Middle frontal gyrus (tissue), 1 donor: ENCODE measurements around the gene RHBDD1.

Experiments used
- DNase-seq: peaks from one replicate; pipeline ENCODE4 v3.0.0-alpha.2; 2015; ENCODE audit warnings: low spot score; ENCODE audit errors: extremely low spot score

The RHBDD1 gene, protein sequence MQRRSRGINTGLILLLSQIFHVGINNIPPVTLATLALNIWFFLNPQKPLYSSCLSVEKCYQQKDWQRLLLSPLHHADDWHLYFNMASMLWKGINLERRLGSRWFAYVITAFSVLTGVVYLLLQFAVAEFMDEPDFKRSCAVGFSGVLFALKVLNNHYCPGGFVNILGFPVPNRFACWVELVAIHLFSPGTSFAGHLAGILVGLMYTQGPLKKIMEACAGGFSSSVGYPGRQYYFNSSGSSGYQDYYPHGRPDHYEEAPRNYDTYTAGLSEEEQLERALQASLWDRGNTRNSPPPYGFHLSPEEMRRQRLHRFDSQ

DNA sequence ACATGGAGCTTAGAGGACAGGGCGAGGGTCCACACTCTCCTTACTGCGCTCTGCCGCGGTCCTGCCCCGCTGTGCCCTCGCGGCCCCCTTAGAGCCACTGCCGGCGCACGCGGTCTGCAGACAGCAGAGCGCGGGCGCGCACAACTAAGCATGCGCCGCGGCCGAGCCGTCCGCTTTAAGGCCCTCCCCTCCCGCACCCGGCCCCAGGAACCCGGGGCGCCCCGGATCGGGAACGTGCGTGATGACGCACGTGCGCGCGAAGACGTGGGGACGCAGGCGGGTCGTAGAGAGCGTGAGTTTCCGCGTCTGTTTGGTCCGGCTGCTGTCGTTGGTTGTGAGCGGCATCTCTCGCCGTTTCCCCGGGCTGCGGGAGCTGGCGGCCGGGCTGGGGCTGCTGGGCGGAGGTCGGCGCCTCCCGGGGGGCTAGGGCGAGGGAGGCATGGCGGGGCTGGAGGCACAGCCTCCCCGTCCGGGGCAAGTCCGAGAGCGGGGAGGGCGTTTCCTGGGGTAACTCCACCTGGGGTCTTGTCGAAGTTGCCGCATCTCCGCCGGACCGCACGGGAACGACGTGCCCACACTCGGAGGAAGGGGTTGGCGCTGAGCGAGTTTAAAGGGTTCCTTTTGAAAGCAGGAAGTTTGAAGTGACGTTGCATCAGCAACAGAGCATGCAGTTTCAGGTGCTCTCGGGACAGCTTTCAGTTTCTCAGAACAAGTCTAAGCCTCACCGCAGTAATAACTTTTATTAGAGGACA, at the start of gene RHBDD1:
TSS of gene RHBDD1 (plus strand) at position 259 of the 752 bp plus-strand sequence. CDS start 28,640 bp downstream, outside the sequence.
- DNase-seq = peak; percentile 91

DNA sequence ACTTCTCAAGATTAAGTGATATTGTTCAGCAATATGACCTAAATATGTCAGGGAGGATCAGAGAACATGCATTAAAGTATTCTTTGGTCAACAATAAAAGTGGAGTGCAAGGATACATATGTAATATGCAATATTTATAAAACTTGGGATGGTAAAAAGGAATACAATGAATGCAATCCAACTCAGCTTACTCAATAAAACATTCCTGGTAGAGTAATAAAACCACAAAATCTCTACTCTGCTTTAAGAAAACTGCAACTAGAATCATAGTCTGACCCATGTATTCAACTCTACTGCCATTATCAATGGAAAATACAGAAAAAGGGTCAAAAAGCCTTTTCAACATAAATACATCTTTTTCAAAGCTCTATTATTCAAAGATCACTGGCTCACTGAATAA, 47.8 kb upstream of the RHBDD1 start:
- no peak for DNase-seq

DNA sequence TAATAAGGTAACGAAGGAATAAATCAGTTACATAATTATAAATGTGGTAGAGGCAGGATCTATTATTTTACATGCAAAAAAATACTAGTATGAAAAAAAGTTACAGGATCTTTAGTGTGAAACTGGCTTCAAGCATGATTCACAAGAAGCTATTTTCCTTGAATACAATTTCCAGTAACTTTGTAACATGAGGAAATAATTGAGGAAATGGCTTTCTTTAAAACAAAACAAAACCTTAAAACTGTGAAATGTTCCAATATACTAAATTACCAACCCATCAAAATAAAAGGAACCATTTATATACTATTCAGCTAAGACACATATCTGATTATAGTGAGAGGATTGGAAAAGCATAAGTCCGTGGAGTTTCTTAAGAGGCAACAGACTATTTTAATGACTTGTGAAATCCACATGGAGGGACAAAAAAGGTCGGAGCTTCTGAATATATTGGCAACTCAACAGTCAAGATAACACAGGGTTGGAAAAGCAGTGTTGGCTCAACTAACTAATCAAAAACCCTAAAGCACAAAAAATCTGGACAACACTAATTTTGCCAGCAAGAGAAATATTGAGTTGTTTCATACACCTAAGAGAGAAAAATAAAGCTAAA, 46.9 kb upstream of the RHBDD1 start:
- no peak for DNase-seq

DNA sequence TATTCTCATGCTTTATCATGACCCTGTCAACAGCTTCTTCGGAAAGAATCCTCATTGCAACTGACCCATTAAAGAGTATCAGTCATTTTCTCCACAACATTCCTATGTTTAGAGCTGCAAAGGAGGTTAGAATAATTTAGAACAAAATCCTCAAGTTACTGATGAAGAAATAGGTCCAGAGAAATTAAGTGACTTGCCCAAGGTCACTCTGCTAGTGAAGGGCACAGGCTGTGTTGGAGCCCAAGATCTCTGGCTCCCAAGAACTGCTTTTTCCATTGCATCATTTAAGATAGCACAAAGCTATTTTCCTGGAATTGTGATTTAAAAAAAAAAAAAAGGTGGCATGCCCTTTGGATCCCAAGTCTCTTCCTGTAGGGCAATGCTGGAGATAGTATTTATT, 45.8 kb upstream of the RHBDD1 start:
- no peak for DNase-seq

DNA sequence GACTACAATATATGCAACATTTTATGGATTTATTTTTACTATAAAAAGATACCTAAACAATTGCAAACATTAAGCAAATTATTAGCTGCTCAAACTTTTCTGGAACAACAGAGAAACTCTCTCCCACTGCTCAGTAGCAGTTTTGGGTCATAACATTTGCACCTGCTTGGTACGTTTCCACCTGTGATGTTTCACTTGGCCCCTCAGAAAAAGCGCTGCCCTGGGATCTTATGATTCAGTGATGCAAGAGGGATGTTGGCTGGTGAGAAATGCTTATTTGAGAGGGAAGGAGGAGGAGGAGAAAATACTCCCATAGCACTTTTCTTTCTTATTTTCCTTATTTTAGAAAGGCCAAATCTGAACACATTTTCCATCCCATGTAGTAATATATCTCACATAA, 45.4 kb upstream of the RHBDD1 start:
- no peak for DNase-seq

DNA sequence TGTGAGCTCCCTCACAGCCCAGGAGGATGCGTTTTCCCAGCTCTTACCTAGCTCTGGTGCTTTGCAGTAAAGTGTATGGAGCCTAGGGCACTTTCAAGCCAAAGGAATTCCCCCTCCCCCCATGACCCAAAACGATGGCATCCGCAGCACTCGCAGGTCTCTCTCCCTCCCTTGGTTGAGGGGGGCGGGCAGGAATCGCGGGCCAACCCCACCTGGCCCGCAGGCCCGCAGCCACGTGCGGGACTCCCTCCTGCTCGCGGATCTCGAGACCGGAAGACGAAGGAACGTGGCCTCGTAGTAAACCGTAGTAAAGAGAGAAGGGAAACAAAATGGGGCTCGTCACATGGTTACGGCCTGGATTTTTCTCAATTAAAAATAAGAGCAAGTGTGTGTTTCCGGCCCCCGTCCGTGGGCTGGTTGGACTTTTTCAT, 44.8 kb upstream of the RHBDD1 start:
- peak; percentile 23 for DNase-seq

DNA sequence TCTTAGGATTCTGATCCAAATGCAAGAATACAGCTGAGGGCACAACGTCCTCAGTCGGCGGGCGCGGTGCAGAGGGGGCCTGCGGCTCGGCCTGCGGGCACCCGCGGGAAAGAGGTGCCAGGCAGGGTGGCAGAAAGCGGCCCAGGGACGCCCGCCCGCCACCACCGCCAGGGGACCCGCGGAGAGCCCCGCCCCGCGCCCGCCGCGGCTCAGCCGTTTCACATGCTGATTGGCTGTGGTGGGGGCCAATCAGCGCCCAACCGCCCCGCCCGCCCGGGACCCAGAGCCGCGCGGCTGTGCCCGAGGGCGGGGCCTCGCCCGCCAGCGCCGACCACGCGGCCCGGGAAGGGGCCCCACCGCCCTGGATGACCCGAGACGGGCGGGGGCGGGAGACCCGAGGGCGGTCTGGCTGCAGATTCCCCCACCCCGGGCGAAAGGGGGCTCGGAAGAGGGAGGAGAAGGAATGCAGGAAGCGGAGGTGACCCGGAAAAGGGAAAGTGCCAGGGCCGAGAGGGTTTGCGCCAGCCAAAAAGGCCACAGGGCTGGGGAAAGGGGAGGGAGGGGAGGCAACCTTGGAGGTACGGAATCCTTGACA, 44.3 kb upstream of the RHBDD1 start:
- peak; percentile 77 for DNase-seq

DNA sequence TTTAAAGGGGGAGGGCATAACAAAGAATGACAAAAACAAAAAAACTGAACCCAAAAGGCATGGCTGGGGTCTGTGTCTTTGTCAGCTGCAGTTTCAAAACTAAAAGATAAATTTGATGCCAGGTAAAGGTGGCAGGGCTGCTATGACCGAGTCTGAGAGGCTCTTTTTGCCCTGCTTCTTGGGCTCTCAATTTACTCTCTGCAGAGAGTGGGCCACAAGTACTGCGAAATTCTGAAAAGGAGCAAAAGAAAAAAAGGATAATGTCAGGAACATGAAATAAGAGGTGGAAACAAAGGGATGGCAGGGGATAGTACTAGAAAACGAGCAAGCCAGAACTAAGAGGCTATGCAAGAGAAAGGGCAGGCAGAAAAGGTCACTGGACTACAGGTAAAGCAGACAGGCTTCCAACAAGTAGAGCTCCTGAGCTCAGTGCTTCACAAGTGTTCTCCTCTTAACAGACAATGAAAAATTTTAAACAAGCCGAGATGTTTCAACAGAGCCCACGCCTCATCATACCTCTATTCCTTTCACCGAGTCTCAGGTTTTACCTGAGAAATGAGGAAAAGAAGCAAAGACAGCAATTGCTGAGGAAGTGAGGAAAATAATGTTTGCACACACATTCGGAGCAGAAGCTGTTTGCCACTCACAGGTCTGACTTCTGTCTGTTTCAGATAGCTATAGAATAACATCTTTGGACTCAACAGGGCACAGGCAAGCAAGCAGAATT, 43.5 kb upstream of the RHBDD1 start:
- no peak for DNase-seq

DNA sequence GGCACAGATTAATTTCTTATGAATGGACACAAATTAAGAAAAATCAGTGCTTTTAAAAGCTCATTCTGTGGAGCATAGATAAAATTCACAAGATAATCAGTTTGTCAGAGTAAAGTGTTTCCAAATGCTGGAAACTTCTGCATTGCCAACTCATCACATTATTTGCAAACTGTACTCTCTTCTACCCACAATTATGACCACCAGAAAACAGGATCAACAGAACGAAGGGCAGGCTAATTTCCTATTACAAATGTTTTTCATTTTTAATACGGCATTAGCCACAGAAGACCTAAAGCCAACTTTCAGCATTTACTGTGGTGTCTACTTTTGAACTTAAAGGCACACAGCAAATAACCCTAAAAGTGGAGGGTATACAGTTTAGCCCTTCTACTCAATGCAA, 42.2 kb upstream of the RHBDD1 start:
- DNase-seq = no peak

DNA sequence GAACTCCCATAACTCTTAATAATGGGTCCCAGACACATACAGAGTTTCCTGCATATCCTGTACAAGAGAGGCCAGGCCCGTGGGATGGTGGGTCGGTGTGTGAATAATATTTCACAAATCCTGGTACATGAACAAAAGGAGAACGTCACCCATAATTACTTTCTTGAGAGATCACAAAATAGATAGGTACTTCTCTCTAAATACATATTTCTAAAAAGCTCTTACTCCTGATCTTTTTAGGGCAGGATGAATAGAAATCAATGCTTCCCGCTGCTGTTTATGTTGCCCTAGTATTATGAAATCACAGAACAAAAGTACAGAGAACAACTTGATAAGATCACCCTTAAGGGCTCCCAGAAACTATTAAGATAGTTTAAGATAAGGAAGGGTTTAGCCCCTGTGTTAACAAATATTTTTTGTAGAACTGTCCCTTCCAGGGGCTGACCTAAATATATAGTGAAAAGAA, 41.6 kb upstream of the RHBDD1 start:
- DNase-seq = no peak

DNA sequence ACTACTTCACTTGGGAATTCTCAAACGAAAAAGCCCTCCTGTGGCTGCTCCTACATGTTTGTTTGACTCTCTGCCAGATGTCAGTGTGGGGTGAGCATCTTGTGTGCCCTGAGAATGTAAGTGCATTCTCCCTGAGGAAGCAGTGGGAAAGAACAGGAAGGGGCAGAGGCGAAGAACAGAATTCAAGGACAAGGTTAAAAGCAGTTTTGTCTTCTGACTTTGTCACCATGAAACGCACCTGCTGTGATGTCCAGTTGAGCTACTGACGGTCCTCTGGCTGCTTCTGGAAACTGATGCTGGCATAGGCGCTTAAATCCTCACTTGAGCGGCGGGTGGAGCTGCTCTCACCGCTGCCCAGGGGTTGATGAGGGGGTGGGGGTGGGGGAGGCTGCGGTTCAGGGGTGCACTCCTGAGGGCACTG, 41.1 kb upstream of the RHBDD1 start:
- no peak for DNase-seq

DNA sequence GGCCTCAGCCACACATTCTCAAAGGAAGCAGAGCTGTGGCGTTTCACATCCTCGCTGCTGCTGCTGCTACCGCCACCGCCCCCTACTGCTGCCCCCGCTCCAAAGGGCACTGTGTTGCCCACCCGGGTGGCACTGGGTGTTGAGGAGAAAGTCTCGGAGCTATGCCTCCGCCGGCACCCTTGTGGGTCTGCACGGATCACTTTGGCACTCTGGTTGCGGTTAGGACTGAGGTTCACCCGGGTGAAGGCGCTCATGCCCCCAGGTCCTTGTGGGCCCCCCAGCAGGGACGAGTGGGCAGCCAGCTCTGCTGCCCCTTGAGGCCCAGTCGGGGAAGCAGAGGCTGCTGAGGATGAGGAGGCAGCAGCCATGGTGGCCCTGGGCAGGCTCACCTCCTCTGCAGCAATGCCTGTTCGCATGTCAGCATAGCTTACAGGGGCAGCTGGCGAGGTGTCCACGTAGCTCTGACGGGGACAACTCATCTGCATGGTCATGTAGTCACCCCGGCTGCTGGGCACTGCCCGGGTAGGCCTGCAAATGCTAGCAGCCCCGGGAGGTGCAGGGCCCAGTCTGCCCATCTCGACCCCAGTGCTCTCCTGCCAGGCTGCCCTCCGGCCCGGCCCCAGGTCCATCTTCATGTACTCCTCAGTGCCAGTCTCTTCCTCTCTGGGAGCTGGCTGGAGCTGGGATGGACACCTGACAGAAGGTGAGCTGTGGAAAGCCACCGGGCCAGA, 40.4 kb upstream of the RHBDD1 start:
- DNase-seq = no peak

DNA sequence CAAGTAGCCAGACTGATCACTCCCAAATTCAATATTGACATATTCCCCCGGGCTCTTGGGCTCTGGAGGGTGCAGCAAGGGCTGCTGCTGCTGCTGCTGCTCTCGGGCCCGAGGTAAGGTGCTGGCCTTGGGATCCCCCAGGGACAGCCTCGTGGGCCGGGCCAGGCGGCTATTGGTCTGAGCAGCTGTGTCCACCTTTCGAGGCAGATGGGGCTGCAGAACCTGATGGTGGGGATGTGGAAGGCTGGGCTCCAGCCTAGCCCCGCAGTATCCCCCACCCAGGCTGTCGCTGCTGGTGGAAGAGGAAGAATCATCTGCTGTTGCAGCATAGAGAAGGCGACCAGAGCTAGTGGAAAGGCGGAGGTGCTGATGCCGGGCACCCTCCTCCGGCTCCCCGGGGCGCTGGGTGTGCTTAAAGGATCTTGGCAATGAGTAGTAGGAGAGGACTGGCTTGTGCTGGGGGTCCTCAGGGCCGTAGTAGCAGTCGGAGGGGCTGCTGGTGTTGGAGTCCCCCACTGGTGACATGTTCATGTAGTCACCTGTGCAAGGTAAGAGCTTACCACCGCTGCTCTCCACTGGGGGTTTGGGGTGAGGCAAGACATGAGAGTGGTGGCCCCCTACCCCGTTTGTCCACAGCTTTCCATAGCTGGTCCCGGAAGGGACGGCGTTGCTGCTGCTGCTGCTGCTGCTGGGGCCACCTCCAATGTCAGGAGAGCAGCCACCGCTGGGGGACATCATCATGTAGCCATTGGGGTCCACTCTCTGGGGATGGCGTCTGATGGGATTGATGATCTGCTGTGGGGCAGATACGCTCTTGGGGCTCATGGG, 39.6 kb upstream of the RHBDD1 start:
- no peak for DNase-seq

DNA sequence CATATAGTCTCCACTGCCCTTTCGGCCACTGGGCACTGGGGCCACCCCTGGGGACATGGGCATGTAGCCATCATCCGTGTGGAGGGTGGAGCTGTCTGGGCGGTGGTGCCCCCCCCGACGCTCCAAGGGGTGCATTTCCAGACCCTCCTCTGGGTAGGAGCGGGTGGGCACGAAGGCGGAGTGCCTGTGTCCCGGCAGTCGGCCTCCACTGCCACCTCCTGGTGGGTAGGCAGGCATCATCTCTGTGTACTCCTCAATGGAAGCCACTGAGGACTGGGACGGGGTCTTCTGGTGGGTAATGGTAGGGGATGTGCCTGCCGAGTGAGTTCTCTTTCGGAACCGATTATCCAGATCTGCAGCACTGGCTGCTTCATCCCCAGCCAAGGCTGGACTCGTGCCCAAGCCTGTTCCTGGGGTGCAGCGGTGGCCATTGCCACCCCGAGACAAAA, 39.0 kb upstream of the RHBDD1 start:
- no peak for DNase-seq

DNA sequence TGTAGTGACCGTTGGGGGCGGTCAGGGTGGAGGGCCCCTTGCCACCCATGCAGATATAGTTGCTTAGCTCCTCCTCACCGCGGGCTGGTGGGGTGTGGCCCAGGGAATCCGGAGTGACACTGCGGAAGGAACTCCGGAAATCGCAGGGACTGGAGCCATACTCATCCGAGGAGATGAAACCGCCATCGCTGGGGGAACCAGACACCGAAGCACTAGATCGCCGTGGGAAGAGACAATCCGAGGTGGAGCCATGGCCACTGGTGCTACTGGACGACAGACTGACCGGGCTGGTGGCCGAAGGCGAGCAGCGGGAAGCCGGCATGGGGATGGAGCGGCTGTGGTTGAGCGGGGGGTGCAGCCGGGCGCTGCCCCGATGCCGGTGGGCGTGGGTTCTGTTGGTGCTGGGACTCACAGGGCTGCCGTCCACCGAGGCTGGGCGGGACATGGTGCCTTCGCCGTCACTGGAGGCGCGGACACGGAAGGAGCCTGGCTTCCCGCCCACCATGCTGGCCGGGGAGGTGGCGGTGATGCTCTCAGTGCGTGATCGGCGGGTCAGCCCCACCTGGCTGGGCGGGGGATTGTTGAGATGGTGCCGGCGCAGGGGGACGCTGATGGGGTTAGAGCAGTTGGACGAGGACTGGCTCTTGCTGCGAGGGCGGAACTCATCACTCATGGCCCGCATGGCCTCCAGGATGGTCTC, 38.4 kb upstream of the RHBDD1 start:
- DNase-seq = no peak

DNA sequence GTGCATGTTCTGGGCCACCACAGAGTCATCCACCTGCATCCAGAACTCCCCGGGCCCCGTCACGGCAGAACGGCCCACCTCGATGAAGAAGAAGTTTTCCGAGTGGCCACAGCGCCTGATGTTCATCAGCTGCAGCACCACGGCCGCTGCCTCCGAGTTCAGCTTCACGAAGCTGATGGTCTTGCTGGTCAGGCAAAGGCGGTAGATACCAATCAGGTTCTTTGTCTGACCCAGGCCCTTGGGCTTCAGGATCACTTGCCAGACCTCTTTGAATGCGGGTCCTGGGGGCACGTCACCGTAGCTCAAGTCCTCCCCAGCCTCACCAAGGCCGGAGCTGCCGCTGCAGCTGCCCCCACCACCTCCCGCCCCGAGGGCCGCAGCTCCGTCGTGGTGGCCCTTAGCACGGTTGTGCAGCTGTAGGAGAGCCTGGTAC, 37.8 kb upstream of the RHBDD1 start:
- no peak for DNase-seq

DNA sequence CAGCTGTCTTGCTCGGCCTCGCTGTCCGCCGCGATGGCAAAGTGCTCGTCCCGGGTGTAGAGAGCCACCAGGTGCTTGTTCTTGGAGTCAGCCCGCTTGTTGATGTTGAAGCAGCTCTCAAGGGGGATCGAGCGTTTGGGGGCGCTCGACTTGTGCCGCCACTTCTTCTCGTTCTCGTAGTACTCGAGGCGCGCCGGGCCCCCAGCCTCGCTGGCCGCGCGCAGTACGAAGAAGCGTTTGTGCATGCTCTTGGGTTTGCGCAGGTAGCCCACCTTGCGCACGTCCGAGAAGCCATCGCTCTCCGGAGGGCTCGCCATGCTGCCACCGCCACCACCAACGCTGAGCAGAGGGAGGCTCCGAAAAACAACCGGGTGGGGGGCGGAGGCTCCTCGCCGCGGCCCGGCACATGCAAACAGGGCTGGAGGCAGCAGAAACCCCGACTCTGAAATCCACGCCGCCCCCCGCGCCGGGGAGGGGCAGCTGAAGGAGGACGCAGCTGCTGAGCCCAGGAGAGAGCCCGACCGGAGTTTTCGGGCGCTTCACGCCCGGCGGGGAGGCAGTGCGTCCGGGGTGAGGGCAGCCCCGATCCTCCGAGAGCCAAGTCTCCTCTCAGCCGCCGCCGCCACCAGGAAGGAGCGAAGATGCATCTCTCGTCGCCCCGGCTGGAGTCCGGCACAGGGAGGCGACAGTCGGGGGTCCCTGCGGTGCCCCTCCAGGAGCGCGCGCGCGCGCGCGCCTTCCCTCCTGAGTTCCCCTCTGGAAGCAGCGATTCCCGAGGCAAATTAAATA, 37.2 kb upstream of the RHBDD1 start:
- DNase-seq = peak; percentile 31
